Esophagus muscularis mucosa (tissue), 3 donors: ENCODE measurements around the gene CCDC9.

Source experiments
- CTCF ChIP-seq, 3 experiments: fragments of 200-600 bp in 2 of 3; fragments of 450-650 bp in 1 of 3; sonication (generic) in 2 of 3; IDR thresholded peaks; one replicate each; pipeline ENCODE4 v1.5.1; 2017 to 2019; ENCODE audit warnings: antibody characterized with exemption in 3 of 3, mild to moderate bottlenecking in 2 of 3, moderate library complexity in 1 of 3
- POLR2A ChIP-seq: fragments of 450-650 bp; IDR thresholded peaks from one replicate; pipeline ENCODE4 v1.6.1; 2017; ENCODE audit warnings: antibody characterized with exemption, moderate library complexity, mild to moderate bottlenecking, low read depth
- POLR2AphosphoS5 ChIP-seq, 2 donors: sonication (generic); formaldehyde crosslinking; IDR thresholded peaks; one replicate each; pipeline ENCODE4 v1.6.1; 2017; ENCODE audit warnings: antibody characterized with exemption in 2 of 2

- TF ChIP-seq CTCF (IDR thresholded peaks at IDR 0.05), result no peak
- TF ChIP-seq POLR2A, result no peak
- no peak for TF ChIP-seq POLR2AphosphoS5 (IDR thresholded peaks at IDR 0.05)
Observed at GRCh38 chr19:47230921-47231214, 25.5 kb upstream of the CCDC9 start, which contains the start of gene BBC3.
